ENCODE data around the gene ITGA8. TPM values are rescaled to one million over a fixed set of nuclear protein-coding genes. Genes with fewer than 3 reads are reported as not detected.
"Not testable (repeated sequence)": the region's sequence is repeated elsewhere in the genome, so short reads cannot be mapped to it uniquely, and the experiment has no call there.

Gene ITGA8
- total and polyA plus RNA-seq, 4 donors, result 149 to 885 (median 426) TPM

- H3K27me3 ChIP-seq (ENCODE audit: control insufficient read depth in 1 of 2, insufficient read depth in 2 of 2, low read length in 1 of 2), result no peaks in the 10 kb centered on the region
- intact Hi-C loops (cut with DNase I), result loop anchor here (5.0 kb wide), 2 partner anchors 156 to 239 kb away; no protein-coding TSS in a partner anchor
These were observed 131.6 kb downstream of the ITGA8 start for GRCh38 chr10:15588151-15588550.

DNA sequence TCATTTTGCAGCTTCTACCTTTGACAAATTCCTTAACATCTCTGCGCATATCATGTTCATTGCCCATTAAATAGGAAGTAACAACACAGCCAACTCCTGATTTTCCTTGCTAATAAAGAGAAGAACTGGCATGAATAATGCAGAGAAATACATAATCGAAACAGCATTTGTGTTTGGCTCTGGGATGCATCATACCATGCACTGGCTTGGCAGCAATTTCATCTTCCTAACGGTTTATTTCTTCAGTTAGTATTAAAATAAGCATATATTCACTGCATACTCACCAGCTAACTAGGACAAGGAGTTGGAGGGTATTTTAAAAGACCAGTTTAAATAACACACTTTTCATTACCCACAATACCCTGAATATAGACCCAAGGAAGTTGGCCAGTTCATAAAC is 132.5 kb downstream of the ITGA8 start:
- Histone ChIP-seq H3K36me3 (ENCODE audit: control insufficient read depth in 1 of 2, insufficient read depth in 2 of 2, low read length in 1 of 2) (peaks cover 4 to 7% of the 10 kb centered on the region in 2 donors), H3K27ac (ENCODE audit: low read depth in 1 of 2, low read length in 2 of 2) (no peak overlapping the region), H3K4me3 (ENCODE audit: low read length in 2 of 2) (no peak overlapping the region), H3K9me3 (ENCODE audit: control insufficient read depth, low read length) (no peaks in the 10 kb centered on the region), H3K27me3 (ENCODE audit: control insufficient read depth in 1 of 2, insufficient read depth in 2 of 2, low read length in 1 of 2) (no peaks in the 10 kb centered on the region), H3K4me1 (ENCODE audit: control insufficient read depth in 1 of 2, insufficient read depth in 2 of 2, low read length in 2 of 2) (no peaks in the 10 kb centered on the region)
- 44 to 45% methylated on average over 3 of the region's 3 CpGs for WGBS, 2 donors
- no peak for DNase-seq
- ATAC-seq (ENCODE audit: low FRiP score), result no peak
- intact Hi-C loops (cut with DNase I), result loop anchor here (5.0 kb wide), 2 partner anchors 155 to 240 kb away; no protein-coding TSS in a partner anchor

More at GRCh38 chr10:15588151-15588550, 131.6 kb downstream of the ITGA8 start:
- no peak overlapping the region for H3K4me3 ChIP-seq (ENCODE audit: low read length in 2 of 2)
- H3K36me3 ChIP-seq (ENCODE audit: control insufficient read depth in 1 of 2, insufficient read depth in 2 of 2, low read length in 1 of 2), result peaks cover 4 to 6% of the 10 kb centered on the region in 2 donors
- H3K9me3 ChIP-seq (ENCODE audit: control insufficient read depth, low read length), result no peaks in the 10 kb centered on the region
- H3K27ac ChIP-seq (ENCODE audit: low read depth in 1 of 2, low read length in 2 of 2), result no peak overlapping the region
- WGBS, 2 donors, result 85 to 89% methylated on average over 5 of the region's 5 CpGs
- no peaks in the 10 kb centered on the region for H3K4me1 ChIP-seq (ENCODE audit: control insufficient read depth in 1 of 2, insufficient read depth in 2 of 2, low read length in 2 of 2)
- ATAC-seq (ENCODE audit: low FRiP score) (no peak), DNase-seq (no peak)

DNA sequence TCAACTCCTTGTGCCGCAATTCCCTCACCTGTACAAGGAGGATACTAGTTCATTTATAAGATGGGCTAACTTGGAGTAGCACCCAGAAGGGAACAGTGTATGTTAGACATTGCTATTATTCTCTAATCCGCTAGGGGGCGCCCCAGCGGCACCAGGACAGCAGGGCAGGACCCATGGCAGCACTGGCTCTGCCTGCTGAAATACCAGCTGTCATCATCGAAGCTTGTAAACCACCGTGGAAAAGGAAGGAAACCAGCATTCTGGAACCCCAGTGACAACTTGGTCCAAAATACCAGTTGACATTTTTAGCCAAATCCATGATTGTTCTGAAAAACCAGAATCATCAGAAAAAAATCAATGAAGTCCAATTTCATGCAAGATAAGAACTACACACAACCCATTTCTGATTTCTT is 134.4 kb downstream of the ITGA8 start:
- H3K9me3 ChIP-seq (ENCODE audit: control insufficient read depth, low read length), result no peaks in the 10 kb centered on the region
- H3K4me3 ChIP-seq (ENCODE audit: low read length in 2 of 2), result no peak overlapping the region
- no peaks in the 10 kb centered on the region for H3K27me3 ChIP-seq (ENCODE audit: control insufficient read depth in 1 of 2, insufficient read depth in 2 of 2, low read length in 1 of 2)
- H3K36me3 ChIP-seq (ENCODE audit: control insufficient read depth in 1 of 2, insufficient read depth in 2 of 2, low read length in 1 of 2), result peaks cover 0 to 7% of the 10 kb centered on the region in 2 donors
- intact Hi-C loops (cut with DNase I), result loop anchor here (5.0 kb wide), 2 partner anchors 153 to 242 kb away; no protein-coding TSS in a partner anchor
- ATAC-seq (ENCODE audit: low FRiP score) (peak; percentile 89), DNase-seq (peak; percentile 67 to 86)
- H3K27ac ChIP-seq (ENCODE audit: low read depth in 1 of 2, low read length in 2 of 2), result peak overlapping the region in 1 of 2 donors; percentile 43
- 11 to 14% methylated on average over 6 of the region's 6 CpGs for WGBS, 2 donors
- H3K4me1 ChIP-seq (ENCODE audit: control insufficient read depth in 1 of 2, insufficient read depth in 2 of 2, low read length in 2 of 2), result peaks cover 2 to 3% of the 10 kb centered on the region in 2 donors

GRCh38 chr10:15582972-15583371 is 136.8 kb downstream of the ITGA8 start:
- not testable (repeated sequence) for H3K27ac ChIP-seq (ENCODE audit: low read depth in 1 of 2, low read length in 2 of 2); ATAC-seq (ENCODE audit: low FRiP score); H3K4me1 ChIP-seq (ENCODE audit: control insufficient read depth in 1 of 2, insufficient read depth in 2 of 2, low read length in 2 of 2); H3K36me3 ChIP-seq (ENCODE audit: control insufficient read depth in 1 of 2, insufficient read depth in 2 of 2, low read length in 1 of 2); H3K4me3 ChIP-seq (ENCODE audit: low read length in 2 of 2); H3K27me3 ChIP-seq (ENCODE audit: control insufficient read depth in 1 of 2, insufficient read depth in 2 of 2, low read length in 1 of 2); H3K9me3 ChIP-seq (ENCODE audit: control insufficient read depth, low read length); DNase-seq
- intact Hi-C loops (cut with DNase I), result loop anchor here in 1 of 2 donors (5.0 kb wide), 1 partner anchor 134 kb away; the partner anchor contains the start of gene ITGA8
- 95 to 97% methylated on average over 2 of the region's 2 CpGs for WGBS, 2 donors

DNA sequence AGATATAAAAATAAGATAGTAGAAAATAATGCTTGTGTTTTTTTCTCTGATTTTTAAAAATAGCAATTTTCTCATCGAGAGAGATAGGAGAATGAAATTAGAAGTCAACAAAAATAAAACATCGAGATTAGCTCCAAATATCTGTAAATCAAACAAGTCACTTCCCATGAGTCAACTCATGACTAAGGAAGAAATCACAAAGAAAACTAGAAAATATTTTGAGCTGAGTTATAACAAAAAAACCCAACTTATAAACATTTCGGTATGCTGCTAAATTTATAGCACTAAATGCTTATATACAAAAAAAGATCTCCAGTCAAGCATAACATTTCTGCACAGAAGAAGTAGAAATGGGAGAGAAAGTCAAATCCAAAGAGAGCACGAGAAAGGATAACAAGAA is 140.1 kb downstream of the ITGA8 start:
- DNase-seq (no peak), ATAC-seq (ENCODE audit: low FRiP score) (no peak)
- WGBS, 2 donors, result 4 to 6% methylated on average over 4 of the region's 4 CpGs
- Histone ChIP-seq H3K9me3 (ENCODE audit: control insufficient read depth, low read length) (no peaks in the 10 kb centered on the region), H3K36me3 (ENCODE audit: control insufficient read depth in 1 of 2, insufficient read depth in 2 of 2, low read length in 1 of 2) (peaks cover 2 to 7% of the 10 kb centered on the region in 2 donors), H3K4me3 (ENCODE audit: low read length in 2 of 2) (no peak overlapping the region), H3K27me3 (ENCODE audit: control insufficient read depth in 1 of 2, insufficient read depth in 2 of 2, low read length in 1 of 2) (no peaks in the 10 kb centered on the region), H3K27ac (ENCODE audit: low read depth in 1 of 2, low read length in 2 of 2) (no peak overlapping the region), H3K4me1 (ENCODE audit: control insufficient read depth in 1 of 2, insufficient read depth in 2 of 2, low read length in 2 of 2) (peaks cover 2 to 7% of the 10 kb centered on the region in 2 donors)
- intact Hi-C loops (cut with DNase I), result loop anchor here in 1 of 2 donors (5.0 kb wide), 1 partner anchor 138 kb away; the partner anchor contains the start of gene ITGA8

GRCh38 chr10:15572531-15573045 is 147.1 kb downstream of the ITGA8 start:
- peaks cover 3 to 7% of the 10 kb centered on the region in 2 donors for H3K4me1 ChIP-seq (ENCODE audit: control insufficient read depth in 1 of 2, insufficient read depth in 2 of 2, low read length in 2 of 2)
- 92 to 93% methylated on average over 6 of the region's 6 CpGs for WGBS, 2 donors
- H3K4me3 ChIP-seq (ENCODE audit: low read length in 2 of 2), result no peak overlapping the region
- H3K36me3 ChIP-seq (ENCODE audit: control insufficient read depth in 1 of 2, insufficient read depth in 2 of 2, low read length in 1 of 2), result peaks cover 5 to 10% of the 10 kb centered on the region in 2 donors
- ATAC-seq (ENCODE audit: low FRiP score), result no peak
- H3K9me3 ChIP-seq (ENCODE audit: control insufficient read depth, low read length), result no peaks in the 10 kb centered on the region
- DNase-seq, result no peak
- no peaks in the 10 kb centered on the region for H3K27me3 ChIP-seq (ENCODE audit: control insufficient read depth in 1 of 2, insufficient read depth in 2 of 2, low read length in 1 of 2)
- intact Hi-C loops (cut with DNase I), result loop anchor here in 1 of 2 donors (5.0 kb wide), 2 partner anchors 85 to 135 kb away; no protein-coding TSS in a partner anchor
- peak overlapping the region in 1 of 2 donors; percentile 28 for H3K27ac ChIP-seq (ENCODE audit: low read depth in 1 of 2, low read length in 2 of 2)

- Histone ChIP-seq H3K9me3 (ENCODE audit: control insufficient read depth, low read length) (no peaks in the 10 kb centered on the region), H3K27ac (ENCODE audit: low read depth in 1 of 2, low read length in 2 of 2) (peak overlapping the region; percentile 69 to 90), H3K36me3 (ENCODE audit: control insufficient read depth in 1 of 2, insufficient read depth in 2 of 2, low read length in 1 of 2) (peaks cover 5 to 10% of the 10 kb centered on the region in 2 donors), H3K27me3 (ENCODE audit: control insufficient read depth in 1 of 2, insufficient read depth in 2 of 2, low read length in 1 of 2) (no peaks in the 10 kb centered on the region), H3K4me3 (ENCODE audit: low read length in 2 of 2) (no peak overlapping the region), H3K4me1 (ENCODE audit: control insufficient read depth in 1 of 2, insufficient read depth in 2 of 2, low read length in 2 of 2) (peaks cover 3 to 7% of the 10 kb centered on the region in 2 donors)
- intact Hi-C loops (cut with DNase I), result loop anchor here in 1 of 2 donors (5.0 kb wide), 2 partner anchors 84 to 134 kb away; no protein-coding TSS in a partner anchor
- DNase-seq (peak in 1 of 2 donors; percentile 71), ATAC-seq (ENCODE audit: low FRiP score) (no peak)
- 3% methylated on average over 3 of the region's 3 CpGs for WGBS, 2 donors
These were observed 148.1 kb downstream of the ITGA8 start for GRCh38 chr10:15571575-15571974.

DNA sequence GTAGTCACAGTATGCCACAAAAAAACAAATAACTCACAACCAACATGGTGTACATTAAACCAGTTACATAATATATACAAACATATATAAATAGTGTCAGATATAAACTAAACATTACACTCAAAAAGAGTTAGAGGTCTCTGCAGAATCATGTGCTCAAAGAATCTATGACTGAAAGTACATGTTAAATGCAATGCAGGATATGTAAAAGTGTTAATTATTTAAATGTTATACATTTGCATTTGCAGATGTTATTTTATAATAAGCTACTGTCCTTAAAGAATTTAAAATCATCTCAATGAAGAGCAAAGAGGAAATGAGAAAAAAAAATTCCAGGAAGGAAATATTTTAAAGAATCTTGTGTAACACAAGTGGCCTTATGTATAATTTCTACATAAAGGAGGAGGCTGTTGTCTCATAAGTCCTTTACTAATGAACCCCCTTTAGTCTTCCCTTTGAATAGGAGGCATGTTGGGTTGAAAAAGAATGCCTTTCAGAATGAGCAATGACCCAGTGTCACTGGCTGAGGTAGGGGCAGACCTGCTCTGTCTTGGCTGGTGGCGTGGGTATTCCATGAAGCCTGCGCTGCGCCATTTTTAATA is 148.9 kb downstream of the ITGA8 start:
- H3K27me3 ChIP-seq (ENCODE audit: control insufficient read depth in 1 of 2, insufficient read depth in 2 of 2, low read length in 1 of 2), result no peaks in the 10 kb centered on the region
- no peaks in the 10 kb centered on the region for H3K9me3 ChIP-seq (ENCODE audit: control insufficient read depth, low read length)
- H3K36me3 ChIP-seq (ENCODE audit: control insufficient read depth in 1 of 2, insufficient read depth in 2 of 2, low read length in 1 of 2), result peaks cover 5 to 10% of the 10 kb centered on the region in 2 donors
- DNase-seq, result no peak
- WGBS, 2 donors, result 98 to 99% methylated on average over 3 of the region's 3 CpGs
- H3K4me1 ChIP-seq (ENCODE audit: control insufficient read depth in 1 of 2, insufficient read depth in 2 of 2, low read length in 2 of 2), result peaks cover 3 to 7% of the 10 kb centered on the region in 2 donors
- no peak for ATAC-seq (ENCODE audit: low FRiP score)
- H3K27ac ChIP-seq (ENCODE audit: low read depth in 1 of 2, low read length in 2 of 2), result no peak overlapping the region
- intact Hi-C loops (cut with DNase I), result loop anchor here in 1 of 2 donors (5.0 kb wide), 2 partner anchors 84 to 134 kb away; no protein-coding TSS in a partner anchor
- H3K4me3 ChIP-seq (ENCODE audit: low read length in 2 of 2), result no peak overlapping the region
